ENCODE data around the gene B3GNT8.

DNA sequence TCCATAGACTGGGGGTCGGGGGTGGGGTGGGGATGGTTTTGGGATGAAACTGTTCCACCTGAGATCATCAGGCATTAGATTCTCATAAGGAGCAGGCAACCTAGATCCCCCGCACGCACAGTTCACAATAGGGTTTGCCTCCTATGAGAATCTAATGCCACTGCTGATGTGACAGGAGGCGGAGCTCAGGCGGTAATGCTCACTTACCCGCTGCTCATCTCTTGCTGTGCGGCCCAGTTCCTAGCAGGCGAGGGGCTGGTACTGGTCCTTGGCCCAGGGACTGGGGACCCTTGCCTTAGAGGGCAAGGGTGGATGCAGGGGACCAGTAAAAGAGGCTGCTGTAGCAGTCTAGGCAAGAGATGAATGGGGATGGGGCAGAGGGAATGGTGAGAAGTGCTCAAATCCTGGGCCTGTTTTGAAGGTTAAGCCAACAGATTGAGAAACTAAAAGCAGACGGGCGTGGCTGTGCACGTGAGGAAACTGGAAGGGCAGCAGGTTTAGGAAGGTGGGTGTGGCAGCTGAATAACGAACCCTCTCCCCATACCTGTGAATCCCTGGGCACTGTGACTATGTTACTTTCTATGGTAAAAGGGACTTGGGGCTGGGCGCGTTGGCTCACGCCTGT, 14.3 kb upstream of the B3GNT8 start:
- TF ChIP-seq CTCF (IDR thresholded peaks at IDR 0.05) = no peak
- no peak for TF ChIP-seq POLR2AphosphoS5 (IDR thresholded peaks at IDR 0.05; ENCODE audit: low read depth, low read length)
